NCI-H2107 (cell line): Measurements from ENCODE around the gene OSTC.

Experiments used
- DNase-seq: peaks from one replicate; lab custom pipeline; 2025; lab: John Stamatoyannopoulos, UW

The OSTC gene

GRCh38 chr4:108716340-108716739, 65.9 kb downstream of the OSTC start:
- DNase-seq: no peak

GRCh38 chr4:108717386-108717785, 67.0 kb downstream of the OSTC start:
- no peak for DNase-seq
